DOHH2 (cell line): ENCODE data around the gene PLEKHJ1.

Source experiments
- H3F3A ChIP-seq: fragments of 200-600 bp; sonication (generic), shearing (Covaris generic); 2 replicates; pipeline ENCODE4 v1.6.0; 2016; ENCODE audit warnings: antibody characterized with exemption, mild to moderate bottlenecking; ENCODE audit not compliant: control insufficient read depth, insufficient read depth
- H3K27ac ChIP-seq: fragments of 200-600 bp; sonication (generic); 2 replicates; pipeline ENCODE4 v1.5.1; 2014; ENCODE audit warnings: low read depth, mild to moderate bottlenecking, low read length, moderate library complexity
- H3K27me3 ChIP-seq: fragments of 200-600 bp; sonication (generic); 2 replicates; pipeline ENCODE4 v1.6.1; 2014; ENCODE audit warnings: mild to moderate bottlenecking, low read length, mixed read lengths; ENCODE audit not compliant: control insufficient read depth
- H3K36me3 ChIP-seq: fragments of 200-600 bp; sonication (generic); 2 replicates; pipeline ENCODE4 v1.6.1; 2014; ENCODE audit warnings: mild to moderate bottlenecking, low read length, moderate library complexity, mixed read lengths; ENCODE audit not compliant: control insufficient read depth
- H3K4me1 ChIP-seq: fragments of 200-600 bp; sonication (generic); 2 replicates; pipeline ENCODE4 v1.6.1; 2014; ENCODE audit warnings: mild to moderate bottlenecking, low read length, mixed read lengths; ENCODE audit not compliant: control insufficient read depth
- H3K4me2 ChIP-seq: fragments of 200-600 bp; sonication (generic); 2 replicates; pipeline ENCODE4 v1.6.0; 2014; ENCODE audit warnings: mild to moderate bottlenecking, low read length, moderate library complexity
- H3K4me3 ChIP-seq: fragments of 200-600 bp; sonication (generic); 2 replicates; pipeline ENCODE4 v1.5.1; 2014; ENCODE audit warnings: mild to moderate bottlenecking, low read length, mixed read lengths
- H3K79me2 ChIP-seq: fragments of 200-600 bp; sonication (generic); 2 replicates; pipeline ENCODE4 v1.6.1; 2014; ENCODE audit warnings: mild to moderate bottlenecking, low read length, mixed read lengths; ENCODE audit not compliant: control insufficient read depth
- H3K9me2 ChIP-seq: fragments of 200-600 bp; sonication (generic); replicated peaks from 2 replicates; pipeline ENCODE4 v1.6.1; 2014; ENCODE audit warnings: mild to moderate bottlenecking, low read length, mixed read lengths; ENCODE audit not compliant: control insufficient read depth
- H3K9me3 ChIP-seq: fragments of 200-600 bp; sonication (generic); 2 replicates; pipeline ENCODE4 v1.6.1; 2014; ENCODE audit warnings: antibody characterized with exemption, low read length, mixed read lengths; ENCODE audit not compliant: control insufficient read depth, insufficient read depth
- H4K20me1 ChIP-seq: fragments of 200-600 bp; sonication (generic); 2 replicates; pipeline ENCODE4 v1.6.0; 2014; ENCODE audit warnings: low read depth, mild to moderate bottlenecking, antibody characterized with exemption, low read length, moderate library complexity; ENCODE audit not compliant: control insufficient read depth, insufficient read depth
- EZH2phosphoT487 ChIP-seq: fragments of 200-600 bp; sonication (generic); IDR thresholded peaks from 2 replicates; pipeline ENCODE4 v1.6.1; 2017; ENCODE audit warnings: borderline replicate concordance, mild to moderate bottlenecking, antibody characterized with exemption, low read length, moderate library complexity, mixed read lengths
- TF ChIP-seq, protein P1 (sequence below): fragments of 200-600 bp; sonication (generic); IDR thresholded peaks from one replicate; pipeline ENCODE4 v1.5.1; 2014; ENCODE audit warnings: antibody characterized with exemption, mild to moderate bottlenecking, low read depth, low read length; ENCODE audit not compliant: poor library complexity, severe bottlenecking

Gene PLEKHJ1

GRCh38 chr19:2190848-2191455 lies 45.2 kb downstream of the PLEKHJ1 start:
- H3K36me3 ChIP-seq = peaks cover 83% of the 10 kb centered on the region

DNA sequence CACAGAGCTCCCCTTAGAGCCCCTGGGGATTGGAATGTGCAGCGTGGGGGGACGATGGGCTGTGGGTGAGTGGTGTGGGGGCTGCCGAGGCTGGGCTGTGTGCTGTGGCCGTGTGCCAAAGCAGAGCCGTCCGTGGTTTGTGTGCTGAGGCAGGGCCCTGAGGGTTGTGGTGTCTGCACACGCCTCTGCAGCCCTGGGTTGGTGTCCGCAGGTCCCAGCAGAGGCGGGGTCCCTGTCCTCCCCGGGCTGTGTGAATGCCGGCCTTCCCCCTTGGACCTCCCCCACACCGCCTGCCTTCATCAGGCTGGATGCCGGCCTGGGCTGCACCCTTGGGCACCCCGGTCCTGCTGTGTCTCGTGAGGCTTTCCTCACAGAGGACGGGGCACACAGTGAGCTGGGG lies 46.2 kb downstream of the PLEKHJ1 start:
- H3K9me3 ChIP-seq = peaks cover 3% of the 10 kb centered on the region; the same call in 1 of the 2 replicates
- peaks cover 72% of the 10 kb centered on the region for H3K79me2 ChIP-seq
- H4K20me1 ChIP-seq = no peaks in the 10 kb centered on the region
- peaks cover 12% of the 10 kb centered on the region for H3F3A ChIP-seq
- TF ChIP-seq, protein P1, sequence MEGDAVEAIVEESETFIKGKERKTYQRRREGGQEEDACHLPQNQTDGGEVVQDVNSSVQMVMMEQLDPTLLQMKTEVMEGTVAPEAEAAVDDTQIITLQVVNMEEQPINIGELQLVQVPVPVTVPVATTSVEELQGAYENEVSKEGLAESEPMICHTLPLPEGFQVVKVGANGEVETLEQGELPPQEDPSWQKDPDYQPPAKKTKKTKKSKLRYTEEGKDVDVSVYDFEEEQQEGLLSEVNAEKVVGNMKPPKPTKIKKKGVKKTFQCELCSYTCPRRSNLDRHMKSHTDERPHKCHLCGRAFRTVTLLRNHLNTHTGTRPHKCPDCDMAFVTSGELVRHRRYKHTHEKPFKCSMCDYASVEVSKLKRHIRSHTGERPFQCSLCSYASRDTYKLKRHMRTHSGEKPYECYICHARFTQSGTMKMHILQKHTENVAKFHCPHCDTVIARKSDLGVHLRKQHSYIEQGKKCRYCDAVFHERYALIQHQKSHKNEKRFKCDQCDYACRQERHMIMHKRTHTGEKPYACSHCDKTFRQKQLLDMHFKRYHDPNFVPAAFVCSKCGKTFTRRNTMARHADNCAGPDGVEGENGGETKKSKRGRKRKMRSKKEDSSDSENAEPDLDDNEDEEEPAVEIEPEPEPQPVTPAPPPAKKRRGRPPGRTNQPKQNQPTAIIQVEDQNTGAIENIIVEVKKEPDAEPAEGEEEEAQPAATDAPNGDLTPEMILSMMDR = no peak
- no peak for TF ChIP-seq EZH2phosphoT487
- H3K4me3 ChIP-seq = no peak overlapping the region
- H3K27me3 ChIP-seq = no peaks in the 10 kb centered on the region
- H3K36me3 ChIP-seq = peaks cover 84% of the 10 kb centered on the region
- H3K27ac ChIP-seq = no peak overlapping the region
- H3K4me2 ChIP-seq = no peak overlapping the region
- H3K9me2 ChIP-seq = no peaks in the 10 kb centered on the region
- peaks cover 20% of the 10 kb centered on the region for H3K4me1 ChIP-seq

More at GRCh38 chr19:2190848-2191455, 45.2 kb downstream of the PLEKHJ1 start:
- Histone ChIP-seq H3K9me3 (peaks cover 3% of the 10 kb centered on the region; the same call in 1 of the 2 replicates), H3K27me3 (no peaks in the 10 kb centered on the region), H3K4me3 (no peak overlapping the region), H3K79me2 (peaks cover 71% of the 10 kb centered on the region), H3K4me2 (no peak overlapping the region), H3K9me2 (no peaks in the 10 kb centered on the region), H3F3A (peaks cover 9% of the 10 kb centered on the region), H3K27ac (no peak overlapping the region), H3K4me1 (peaks cover 20% of the 10 kb centered on the region), H4K20me1 (no peaks in the 10 kb centered on the region)
- TF ChIP-seq, protein P1 = no peak
- no peak for TF ChIP-seq EZH2phosphoT487

DNA sequence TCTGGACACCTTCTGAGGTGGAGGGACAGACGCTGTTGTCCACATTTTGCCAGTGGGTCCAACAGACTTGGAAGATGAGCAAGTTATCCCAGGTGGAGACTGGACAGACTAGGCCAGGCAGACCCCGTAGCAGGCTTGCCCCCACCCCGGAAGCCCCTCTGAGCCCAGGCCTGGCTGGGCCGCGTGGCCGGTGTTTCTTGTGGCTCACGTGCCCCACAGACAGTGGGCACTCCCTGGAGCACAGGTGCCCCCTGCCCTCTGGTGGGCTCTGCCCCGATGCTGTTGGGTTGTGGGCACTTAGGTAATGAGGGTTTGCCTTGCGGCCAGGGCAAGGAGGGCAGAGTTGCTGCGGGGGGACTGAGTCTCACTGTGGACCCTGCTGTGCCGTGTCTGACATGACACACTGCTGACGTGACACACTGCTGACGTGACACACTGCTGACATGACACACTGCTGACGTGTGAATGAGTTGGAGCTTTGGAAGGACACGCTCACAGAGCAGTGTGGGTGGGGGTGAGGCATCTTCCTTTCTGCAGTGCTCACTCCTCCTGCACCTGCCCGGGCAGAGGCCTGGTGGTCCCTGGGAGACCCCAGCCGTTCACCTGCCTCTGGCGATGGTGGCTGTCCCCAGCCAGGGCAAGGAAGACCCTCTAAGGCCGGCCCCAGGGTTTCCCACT lies 47.3 kb downstream of the PLEKHJ1 start:
- peaks cover 83% of the 10 kb centered on the region for H3K36me3 ChIP-seq
- no peak for TF ChIP-seq EZH2phosphoT487
- TF ChIP-seq, protein P1 = no peak
- peak overlapping the region; percentile 13; the same call in 1 of the 2 replicates for H3K4me3 ChIP-seq
- peaks cover 20% of the 10 kb centered on the region for H3K4me1 ChIP-seq
- H3K9me2 ChIP-seq = no peaks in the 10 kb centered on the region
- peak overlapping the region; percentile 33 for H3K27ac ChIP-seq
- no peaks in the 10 kb centered on the region for H4K20me1 ChIP-seq
- H3K4me2 ChIP-seq = peak overlapping the region; percentile 45; the same call in 1 of the 2 replicates
- peaks cover 78% of the 10 kb centered on the region for H3K79me2 ChIP-seq
- H3K27me3 ChIP-seq = no peaks in the 10 kb centered on the region
- H3K9me3 ChIP-seq = peaks cover 3% of the 10 kb centered on the region; the same call in 1 of the 2 replicates
- H3F3A ChIP-seq = peaks cover 12% of the 10 kb centered on the region
